Smooth muscle cell (in vitro differentiated cells): ENCODE data around the gene PRCC. TPM values are rescaled to one million over a fixed set of nuclear protein-coding genes. Genes with fewer than 3 reads are reported as not detected.
A peak's percentile ranks its signal among the peaks of the same experiment; 100 is the strongest.

Source experiments
- DNase-seq: peaks from one replicate; lab custom pipeline; 2025; ENCODE audit not compliant: unreplicated experiment; lab: John Stamatoyannopoulos, UW
- H2AFZ ChIP-seq: fragments of 200-600 bp; sonication (generic); 2 replicates; pipeline ENCODE4 v1.6.0; 2016; ENCODE audit warnings: antibody characterized with exemption, low read depth, mild to moderate bottlenecking
- H3F3A ChIP-seq: fragments of 200-600 bp; sonication (generic); 2 replicates; pipeline ENCODE4 v1.6.0; 2017; ENCODE audit warnings: antibody characterized with exemption, low read depth
- H3K27ac ChIP-seq: fragments of 200-600 bp; sonication (generic); 2 replicates; pipeline ENCODE4 v1.5.1; 2016; ENCODE audit warnings: low read depth, mild to moderate bottlenecking
- H3K27me3 ChIP-seq: fragments of 200-600 bp; sonication (generic); 2 replicates; pipeline ENCODE4 v1.6.1; 2016; ENCODE audit warnings: low read depth, mild to moderate bottlenecking
- H3K36me3 ChIP-seq: fragments of 200-600 bp; sonication (generic); 2 replicates; pipeline ENCODE4 v1.5.1; 2016; ENCODE audit warnings: low read depth
- H3K4me1 ChIP-seq: fragments of 200-600 bp; sonication (generic); 2 replicates; pipeline ENCODE4 v1.5.1; 2016; ENCODE audit warnings: low read depth
- H3K4me2 ChIP-seq: fragments of 200-600 bp; sonication (generic); 2 replicates; pipeline ENCODE4 v1.6.0; 2016; ENCODE audit warnings: mild to moderate bottlenecking
- H3K4me3 ChIP-seq: fragments of 200-600 bp; sonication (generic); 2 replicates; pipeline ENCODE4 v1.5.1; 2016; ENCODE audit warnings: mild to moderate bottlenecking
- H3K79me2 ChIP-seq: fragments of 200-600 bp; sonication (generic); 2 replicates; pipeline ENCODE4 v1.6.0; 2016; ENCODE audit warnings: low read depth, mild to moderate bottlenecking
- H3K9ac ChIP-seq: fragments of 200-600 bp; sonication (generic); 2 replicates; pipeline ENCODE4 v1.6.0; 2016; ENCODE audit warnings: low read depth
- H3K9me3 ChIP-seq: fragments of 200-600 bp; sonication (generic); replicated peaks from 2 replicates; pipeline ENCODE4 v1.5.1; 2016; ENCODE audit warnings: low read depth
- H4K20me1 ChIP-seq: fragments of 200-600 bp; sonication (generic); 2 replicates; pipeline ENCODE4 v1.6.0; 2016; ENCODE audit warnings: low read depth
- WGBS: methylation state at CpG from one replicate; pipeline ENCODE4 v1.1.7; 2016; ENCODE audit warnings: low lambda C conversion rate; 5-methylcytosine and 5-hydroxymethylcytosine counted together
- polyA plus RNA-seq: library from polyadenylated mRNA; unstranded; fragments of >200 nt; fragmentation: Nextera tagmentation; extraction: Ambion mirVana; gene quantifications from 2 replicates; pipeline ENCODE4 v1.2.1, GENCODE V29; 2016
- total RNA-seq: library from RNA; depleted of rRNA; stranded (reverse); fragments of >200 nt; gene quantifications from 2 replicates; pipeline ENCODE4 v1.2.3, GENCODE V29; 2014
- TF ChIP-seq, protein P1 (sequence below): fragments of 200-600 bp; sonication (generic); IDR thresholded peaks from 2 replicates; pipeline ENCODE4 v1.5.1; 2017; ENCODE audit warnings: borderline replicate concordance, mild to moderate bottlenecking, antibody characterized with exemption; ENCODE audit not compliant: insufficient read depth, poor library complexity, severe bottlenecking

PRCC gene
- total and polyA plus RNA-seq, 2 experiments from 2014 or later, result 37.7 to 68.7 TPM

GRCh38 chr1:156766298-156767100, 836 bp upstream of the PRCC start:
- Histone ChIP-seq H3K79me2 (peaks cover 41% of the 10 kb centered on the region), H4K20me1 (peaks cover 35% of the 10 kb centered on the region), H3K36me3 (no peaks in the 10 kb centered on the region), H3F3A (peaks cover 9% of the 10 kb centered on the region), H3K9ac (peak overlapping the region; percentile 46), H3K4me3 (peak overlapping the region; percentile 86), H3K4me1 (peaks cover 14% of the 10 kb centered on the region), H3K27ac (peak overlapping the region; percentile 42), H3K4me2 (peak overlapping the region; percentile 87), H3K9me3 (no peaks in the 10 kb centered on the region), H3K27me3 (no peaks in the 10 kb centered on the region), H2AFZ (peak overlapping the region; percentile 71)
- WGBS, result 30% methylated on average over 14 of the region's 14 CpGs
- TF ChIP-seq, protein P1, sequence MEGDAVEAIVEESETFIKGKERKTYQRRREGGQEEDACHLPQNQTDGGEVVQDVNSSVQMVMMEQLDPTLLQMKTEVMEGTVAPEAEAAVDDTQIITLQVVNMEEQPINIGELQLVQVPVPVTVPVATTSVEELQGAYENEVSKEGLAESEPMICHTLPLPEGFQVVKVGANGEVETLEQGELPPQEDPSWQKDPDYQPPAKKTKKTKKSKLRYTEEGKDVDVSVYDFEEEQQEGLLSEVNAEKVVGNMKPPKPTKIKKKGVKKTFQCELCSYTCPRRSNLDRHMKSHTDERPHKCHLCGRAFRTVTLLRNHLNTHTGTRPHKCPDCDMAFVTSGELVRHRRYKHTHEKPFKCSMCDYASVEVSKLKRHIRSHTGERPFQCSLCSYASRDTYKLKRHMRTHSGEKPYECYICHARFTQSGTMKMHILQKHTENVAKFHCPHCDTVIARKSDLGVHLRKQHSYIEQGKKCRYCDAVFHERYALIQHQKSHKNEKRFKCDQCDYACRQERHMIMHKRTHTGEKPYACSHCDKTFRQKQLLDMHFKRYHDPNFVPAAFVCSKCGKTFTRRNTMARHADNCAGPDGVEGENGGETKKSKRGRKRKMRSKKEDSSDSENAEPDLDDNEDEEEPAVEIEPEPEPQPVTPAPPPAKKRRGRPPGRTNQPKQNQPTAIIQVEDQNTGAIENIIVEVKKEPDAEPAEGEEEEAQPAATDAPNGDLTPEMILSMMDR, result no peak
- no peak for DNase-seq

DNA sequence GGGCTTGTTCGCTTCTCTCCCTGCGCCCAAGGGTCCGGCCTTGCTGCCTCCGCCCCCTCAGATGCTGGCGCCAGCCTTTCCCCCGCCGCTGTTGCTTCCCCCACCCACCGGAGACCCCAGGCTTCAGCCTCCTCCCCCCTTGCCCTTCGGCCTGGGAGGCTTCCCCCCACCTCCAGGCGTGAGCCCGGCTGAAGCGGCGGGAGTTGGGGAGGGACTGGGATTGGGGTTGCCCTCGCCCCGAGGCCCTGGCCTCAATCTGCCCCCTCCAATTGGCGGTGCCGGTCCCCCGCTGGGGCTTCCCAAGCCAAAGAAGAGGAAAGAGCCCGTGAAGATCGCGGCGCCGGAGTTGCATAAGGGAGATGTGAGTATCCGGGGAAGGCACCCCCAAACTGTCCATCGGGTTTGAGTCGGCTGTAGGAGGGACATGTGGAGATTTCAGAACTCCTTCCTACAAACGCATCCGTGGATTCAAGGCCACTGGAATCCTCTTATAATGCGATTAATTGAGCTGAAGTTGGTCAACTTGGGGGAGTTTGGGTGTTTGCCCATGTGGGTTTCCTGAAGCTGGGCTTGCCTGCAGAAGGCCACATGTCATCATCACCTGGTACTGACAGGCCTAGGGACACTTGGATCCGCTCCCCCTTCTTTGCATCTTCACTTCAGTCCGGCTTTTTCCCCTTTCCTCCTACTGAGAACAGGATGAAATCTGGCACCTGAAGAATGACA, 707 bp downstream of the PRCC start:
- Histone ChIP-seq H3K4me2 (peak overlapping the region; percentile 90), H3K27ac (peak overlapping the region; percentile 85), H3K27me3 (no peaks in the 10 kb centered on the region), H3K4me3 (peak overlapping the region; percentile 86), H3K36me3 (no peaks in the 10 kb centered on the region), H3K4me1 (peaks cover 19% of the 10 kb centered on the region), H4K20me1 (peaks cover 50% of the 10 kb centered on the region), H3K9ac (peak overlapping the region; percentile 95), H3K79me2 (peaks cover 55% of the 10 kb centered on the region), H3K9me3 (no peaks in the 10 kb centered on the region), H3F3A (peaks cover 9% of the 10 kb centered on the region), H2AFZ (no peak overlapping the region)
- WGBS, result 2% methylated on average over 23 of the region's 31 CpGs
- no peak for DNase-seq
- TF ChIP-seq, protein P1, result no peak

- DNase-seq, result no peak
- Histone ChIP-seq H3K27me3 (no peaks in the 10 kb centered on the region), H3K4me3 (peak overlapping the region; percentile 86), H3K27ac (peak overlapping the region; percentile 85), H3K36me3 (no peaks in the 10 kb centered on the region), H4K20me1 (peaks cover 57% of the 10 kb centered on the region), H3F3A (peaks cover 9% of the 10 kb centered on the region), H3K9ac (peak overlapping the region; percentile 95), H3K79me2 (peaks cover 62% of the 10 kb centered on the region), H3K9me3 (no peaks in the 10 kb centered on the region), H2AFZ (no peak overlapping the region), H3K4me2 (peak overlapping the region; percentile 90), H3K4me1 (peaks cover 19% of the 10 kb centered on the region)
- 25% methylated on average over 8 of the region's 8 CpGs for WGBS
- TF ChIP-seq, protein P1, result no peak
Measured at GRCh38 chr1:156768610-156769295, 1.4 kb downstream of the PRCC start.
